Activated naive CD8-positive, alpha-beta T cell treated with anti-CD3 and anti-CD28 coated beads for 36 hours (primary cell): Measurements from ENCODE around the gene SESN3. TPM values are rescaled to one million over a fixed set of nuclear protein-coding genes. Genes with fewer than 3 reads are reported as not detected.
"Not testable (repeated sequence)": the region's sequence is repeated elsewhere in the genome, so short reads cannot be mapped to it uniquely, and the experiment has no call there.

Experiments used
- DNase-seq: peaks from one replicate; pipeline ENCODE4 v3.0.0; 2021
- H3K27ac Mint-ChIP-seq: one replicate; pipeline ENCODE4 v1.8.0; 2022; ENCODE audit warnings: mild to moderate bottlenecking, moderate library complexity, mixed read lengths
- H3K27me3 Mint-ChIP-seq: one replicate; pipeline ENCODE4 v1.8.0; 2022; ENCODE audit warnings: mild to moderate bottlenecking, mixed read lengths
- H3K36me3 Mint-ChIP-seq: one replicate; pipeline ENCODE4 v1.8.0; 2021; ENCODE audit warnings: mild to moderate bottlenecking, mixed read lengths
- H3K4me1 Mint-ChIP-seq: one replicate; pipeline ENCODE4 v1.8.0; 2021; ENCODE audit warnings: mixed read lengths
- H3K4me3 Mint-ChIP-seq: one replicate; pipeline ENCODE4 v1.8.0; 2022; ENCODE audit warnings: mild to moderate bottlenecking, moderate library complexity, mixed read lengths
- H3K9me3 Mint-ChIP-seq: one replicate; pipeline ENCODE4 v1.8.0; 2022; ENCODE audit warnings: mixed read lengths
- total RNA-seq, 2 experiments: library from RNA; stranded (reverse); gene quantifications; one replicate each; pipeline ENCODE4 v1.2.3, GENCODE V29; 2021

The SESN3 gene
- total RNA-seq, 2 experiments from 2014 or later, result 16.2 to 16.4 TPM

GRCh38 chr11:95241681-95242081 is 10.7 kb upstream of the SESN3 start:
- no peak for DNase-seq
- Mint-ChIP-seq H3K36me3 (no peaks in the 10 kb centered on the region), H3K9me3 (no peaks in the 10 kb centered on the region), H3K27ac (peak overlapping the region; percentile 23), H3K27me3 (no peaks in the 10 kb centered on the region), H3K4me1 (peaks cover 5% of the 10 kb centered on the region), H3K4me3 (no peak overlapping the region)

DNA sequence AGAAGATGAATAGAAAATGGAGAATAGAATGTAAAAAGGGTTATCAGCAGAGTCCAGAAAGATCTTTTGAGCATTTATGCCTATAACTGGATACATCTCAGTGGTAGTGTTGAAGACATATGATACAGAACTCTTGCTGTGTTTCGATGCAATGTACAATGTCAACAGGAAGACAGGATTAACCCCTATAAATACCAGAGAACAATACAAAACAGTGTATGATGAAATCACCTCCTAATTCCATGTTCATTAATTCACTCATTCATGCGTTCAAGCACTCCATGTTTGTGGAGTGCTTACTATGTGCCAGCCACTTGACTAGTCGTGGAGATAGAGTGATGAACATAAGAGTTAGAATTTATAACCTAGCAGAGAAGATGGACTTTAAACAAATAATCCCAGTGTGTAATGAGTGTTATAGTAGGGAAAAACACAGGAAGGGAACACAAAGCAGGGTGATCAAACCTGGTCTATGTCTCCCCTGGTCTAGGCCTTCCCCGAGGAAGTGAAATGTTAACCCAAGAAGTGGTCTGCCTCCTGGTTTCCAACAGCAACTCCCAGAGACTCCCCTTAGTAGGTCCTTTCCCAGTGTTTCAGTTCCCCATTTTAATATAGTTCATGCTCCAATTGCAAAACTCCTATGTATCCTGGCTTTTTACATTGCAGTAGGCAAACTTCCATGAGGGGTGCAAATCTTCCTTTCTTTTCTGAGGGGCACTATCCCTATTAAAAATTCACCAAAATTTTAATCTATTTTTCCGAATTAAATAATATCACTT is 9.1 kb upstream of the SESN3 start:
- Mint-ChIP-seq H3K9me3 (no peaks in the 10 kb centered on the region), H3K27ac (no peak overlapping the region), H3K36me3 (no peaks in the 10 kb centered on the region), H3K4me3 (no peak overlapping the region), H3K27me3 (no peaks in the 10 kb centered on the region), H3K4me1 (peaks cover 1% of the 10 kb centered on the region)
- no peak for DNase-seq

GRCh38 chr11:95232666-95233065 is 1.7 kb upstream of the SESN3 start:
- Mint-ChIP-seq H3K9me3 (peaks cover 2% of the 10 kb centered on the region), H3K27ac (no peak overlapping the region), H3K4me3 (no peak overlapping the region), H3K4me1 (peaks cover 24% of the 10 kb centered on the region), H3K27me3 (no peaks in the 10 kb centered on the region), H3K36me3 (no peaks in the 10 kb centered on the region)
- DNase-seq, result no peak

DNA sequence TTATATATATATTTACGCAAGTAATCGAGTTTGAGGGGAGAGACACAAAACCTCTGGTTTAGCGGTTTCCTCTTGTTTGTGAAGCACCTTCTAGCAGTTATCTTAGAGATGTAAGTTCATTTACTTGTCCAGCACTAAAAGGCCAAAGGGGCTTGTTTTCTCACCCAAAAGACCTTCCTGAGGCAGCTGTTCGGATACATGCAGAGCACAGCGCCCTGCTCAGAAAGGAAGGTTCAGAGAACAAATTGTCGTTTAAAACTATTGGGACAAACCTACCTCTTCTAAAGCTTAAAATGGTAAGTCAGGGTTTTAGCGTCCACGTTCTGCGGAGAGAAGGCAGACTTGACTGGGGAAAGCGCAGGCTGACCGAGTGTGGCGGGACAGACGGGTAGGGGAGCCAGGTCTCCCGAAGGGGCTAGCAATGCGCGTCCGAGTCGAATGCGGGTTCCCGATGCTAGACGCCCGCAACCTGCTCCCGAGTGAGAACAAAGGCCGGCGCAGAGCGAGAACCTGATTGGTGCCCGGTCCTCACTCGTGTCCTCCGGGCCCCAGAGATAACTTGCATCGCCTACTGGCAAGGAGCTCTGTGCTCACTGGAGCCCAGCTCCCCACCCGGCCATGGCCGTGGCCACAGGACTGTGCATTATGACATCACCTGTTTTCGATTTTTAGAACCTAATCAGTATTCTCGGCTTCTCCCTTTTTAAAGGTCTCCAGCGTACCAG is 1.0 kb upstream of the SESN3 start:
- H3K36me3 Mint-ChIP-seq, result no peaks in the 10 kb centered on the region
- no peak overlapping the region for H3K27ac Mint-ChIP-seq
- H3K27me3 Mint-ChIP-seq, result no peaks in the 10 kb centered on the region
- peaks cover 2% of the 10 kb centered on the region for H3K9me3 Mint-ChIP-seq
- DNase-seq, result peak; percentile 70
- no peak overlapping the region for H3K4me3 Mint-ChIP-seq
- H3K4me1 Mint-ChIP-seq, result peaks cover 28% of the 10 kb centered on the region

GRCh38 chr11:95230810-95231126 is 234 bp downstream of the SESN3 start:
- Mint-ChIP-seq H3K4me3 (no peak overlapping the region), H3K4me1 (peaks cover 35% of the 10 kb centered on the region), H3K27ac (no peak overlapping the region), H3K36me3 (peaks cover 3% of the 10 kb centered on the region), H3K9me3 (peaks cover 2% of the 10 kb centered on the region), H3K27me3 (no peaks in the 10 kb centered on the region)
- no peak for DNase-seq

DNA sequence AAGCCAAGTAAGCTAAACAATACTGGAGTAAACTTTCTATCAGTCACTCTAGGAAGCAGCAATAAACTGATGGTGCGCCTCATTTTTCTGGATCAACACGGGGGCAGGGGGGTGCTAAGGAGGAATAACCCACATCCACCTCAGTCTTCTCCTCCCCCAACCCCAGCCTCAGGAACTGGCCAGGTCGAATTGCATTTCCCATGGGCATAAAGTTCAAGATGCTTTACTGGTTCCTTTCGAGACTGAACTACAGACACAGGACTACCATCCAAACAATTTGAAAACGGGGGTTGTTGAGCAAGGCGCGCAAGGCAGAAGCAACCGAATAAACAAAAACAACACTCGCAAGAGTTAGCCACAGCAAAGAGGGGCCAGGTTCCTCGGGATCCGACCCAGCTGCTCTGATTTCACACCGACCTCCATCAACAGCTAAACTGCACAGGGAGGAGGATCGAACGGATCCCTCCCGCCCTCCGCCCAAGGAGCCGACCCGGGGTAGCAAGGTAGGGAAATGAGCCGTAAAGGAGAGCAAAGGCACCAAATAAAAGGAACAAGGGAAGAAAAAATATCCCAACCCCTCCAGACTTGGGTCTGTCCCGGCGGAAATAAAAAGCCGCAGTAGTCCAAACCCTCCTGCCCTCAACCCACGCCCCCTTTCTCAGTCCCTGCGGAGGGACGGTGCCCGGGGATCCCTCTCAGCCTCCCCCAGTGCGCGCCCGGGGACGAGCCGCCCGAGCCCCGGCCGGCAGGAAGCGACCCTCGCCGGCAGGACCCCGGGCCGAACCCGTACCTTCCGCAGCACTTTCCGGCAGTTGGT is 801 bp downstream of the SESN3 start:
- Mint-ChIP-seq H3K36me3 (peaks cover 6% of the 10 kb centered on the region), H3K4me3 (no peak overlapping the region), H3K27me3 (no peaks in the 10 kb centered on the region), H3K4me1 (peaks cover 35% of the 10 kb centered on the region), H3K27ac (peak overlapping the region; percentile 82), H3K9me3 (peaks cover 2% of the 10 kb centered on the region)
- DNase-seq, result no peak

- Mint-ChIP-seq H3K4me3 (no peak overlapping the region), H3K36me3 (peaks cover 14% of the 10 kb centered on the region)
These were observed 1.6 kb downstream of the SESN3 start for GRCh38 chr11:95229199-95229992.

GRCh38 chr11:95228081-95228749 is 2.8 kb downstream of the SESN3 start:
- Mint-ChIP-seq H3K4me3 (peak overlapping the region; percentile 61), H3K27ac (no peak overlapping the region), H3K9me3 (no peaks in the 10 kb centered on the region), H3K4me1 (peaks cover 32% of the 10 kb centered on the region), H3K36me3 (peaks cover 20% of the 10 kb centered on the region), H3K27me3 (no peaks in the 10 kb centered on the region)
- no peak for DNase-seq

More at GRCh38 chr11:95229199-95229992, 1.6 kb downstream of the SESN3 start:
- no peaks in the 10 kb centered on the region for H3K27me3 Mint-ChIP-seq
- peaks cover 33% of the 10 kb centered on the region for H3K4me1 Mint-ChIP-seq
- DNase-seq, result no peak
- no peaks in the 10 kb centered on the region for H3K9me3 Mint-ChIP-seq
- H3K27ac Mint-ChIP-seq, result peak overlapping the region; percentile 82

DNA sequence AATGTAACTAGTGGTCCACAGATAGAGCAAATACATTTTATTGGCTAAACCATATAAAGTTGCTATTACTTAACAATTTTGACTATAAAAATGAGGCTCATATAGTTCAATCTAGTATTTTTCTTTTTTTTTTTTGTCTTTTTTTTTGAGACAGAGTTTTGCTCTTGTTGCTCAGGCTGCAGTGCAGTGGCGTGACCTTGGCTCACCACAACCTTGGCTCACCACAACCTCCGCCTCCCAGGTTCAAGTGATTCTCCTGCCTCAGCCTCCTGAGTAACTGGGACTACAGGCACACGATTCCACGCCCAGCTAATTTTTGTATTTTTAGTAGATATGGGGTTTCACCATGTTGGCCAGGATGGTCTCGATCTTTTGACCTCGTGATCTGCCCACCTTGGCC is 3.9 kb downstream of the SESN3 start:
- not testable (repeated sequence) for H3K27ac Mint-ChIP-seq

GRCh38 chr11:95222817-95223216 is 8.2 kb downstream of the SESN3 start:
- H3K27ac Mint-ChIP-seq, result no peak overlapping the region
- no peaks in the 10 kb centered on the region for H3K27me3 Mint-ChIP-seq
- H3K4me1 Mint-ChIP-seq, result peaks cover 17% of the 10 kb centered on the region
- peaks cover 25% of the 10 kb centered on the region for H3K36me3 Mint-ChIP-seq
- no peak for DNase-seq
- no peaks in the 10 kb centered on the region for H3K9me3 Mint-ChIP-seq
- no peak overlapping the region for H3K4me3 Mint-ChIP-seq

More for the DNA sequence above, 3.9 kb downstream of the SESN3 start:
- Mint-ChIP-seq H3K36me3 (peaks cover 22% of the 10 kb centered on the region), H3K4me3 (peak overlapping the region; percentile 7), H3K4me1 (peaks cover 24% of the 10 kb centered on the region)
- not testable (repeated sequence) for H3K9me3 Mint-ChIP-seq, H3K27me3 Mint-ChIP-seq
- DNase-seq, result peak; percentile 18

- no peak for DNase-seq
- Mint-ChIP-seq H3K4me1 (peaks cover 10% of the 10 kb centered on the region), H3K27ac (no peak overlapping the region)
These were observed 11.4 kb downstream of the SESN3 start for GRCh38 chr11:95219599-95219998.

GRCh38 chr11:95218149-95218548 is 12.9 kb downstream of the SESN3 start:
- Mint-ChIP-seq H3K4me3 (no peak overlapping the region), H3K27ac (no peak overlapping the region), H3K27me3 (no peaks in the 10 kb centered on the region), H3K9me3 (no peaks in the 10 kb centered on the region), H3K36me3 (peaks cover 6% of the 10 kb centered on the region), H3K4me1 (peaks cover 9% of the 10 kb centered on the region)
- DNase-seq, result no peak

More at GRCh38 chr11:95219599-95219998, 11.4 kb downstream of the SESN3 start:
- H3K4me3 Mint-ChIP-seq, result no peak overlapping the region
- no peaks in the 10 kb centered on the region for H3K27me3 Mint-ChIP-seq
- no peaks in the 10 kb centered on the region for H3K9me3 Mint-ChIP-seq
- H3K36me3 Mint-ChIP-seq, result peaks cover 16% of the 10 kb centered on the region

DNA sequence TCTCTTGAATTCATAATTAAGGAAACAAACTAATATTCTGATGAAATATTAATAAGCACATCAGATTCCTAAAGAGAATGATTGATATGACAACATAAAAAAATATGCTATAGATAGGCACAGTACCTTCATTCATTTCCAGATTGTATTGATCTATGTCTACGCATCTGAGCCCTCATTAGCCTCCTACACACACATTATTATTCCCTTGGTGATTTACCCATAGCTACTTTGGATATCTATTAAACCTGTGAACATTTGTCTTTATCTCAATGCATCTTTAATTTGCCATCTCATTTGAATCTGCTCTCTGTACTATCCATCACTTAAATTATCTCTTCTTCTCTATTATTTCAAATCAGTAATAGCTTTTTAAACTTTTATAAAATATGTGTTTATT is 18.4 kb downstream of the SESN3 start:
- H3K36me3 Mint-ChIP-seq, result peaks cover 23% of the 10 kb centered on the region
- H3K27ac Mint-ChIP-seq, result no peak overlapping the region
- H3K9me3 Mint-ChIP-seq, result peaks cover 5% of the 10 kb centered on the region
- DNase-seq, result no peak
- H3K27me3 Mint-ChIP-seq, result no peaks in the 10 kb centered on the region
- H3K4me1 Mint-ChIP-seq, result peaks cover 11% of the 10 kb centered on the region
- H3K4me3 Mint-ChIP-seq, result no peak overlapping the region

GRCh38 chr11:95209535-95209934 is 21.5 kb downstream of the SESN3 start:
- H3K4me3 Mint-ChIP-seq, H3K27ac Mint-ChIP-seq, DNase-seq, H3K27me3 Mint-ChIP-seq, H3K9me3 Mint-ChIP-seq: not testable (repeated sequence)
- H3K36me3 Mint-ChIP-seq, result peaks cover 20% of the 10 kb centered on the region
- peaks cover 11% of the 10 kb centered on the region for H3K4me1 Mint-ChIP-seq
